GM19351 (cell line): Measurements from ENCODE around the gene ABTB2.

Experiments used
- ATAC-seq: cut with Tn5 transposase; IDR thresholded peaks from one replicate; pipeline ENCODE4 v1.9.1; 2021; ENCODE audit warnings: mild to moderate bottlenecking, moderate library complexity; ENCODE audit not compliant: unreplicated experiment

Gene ABTB2

DNA sequence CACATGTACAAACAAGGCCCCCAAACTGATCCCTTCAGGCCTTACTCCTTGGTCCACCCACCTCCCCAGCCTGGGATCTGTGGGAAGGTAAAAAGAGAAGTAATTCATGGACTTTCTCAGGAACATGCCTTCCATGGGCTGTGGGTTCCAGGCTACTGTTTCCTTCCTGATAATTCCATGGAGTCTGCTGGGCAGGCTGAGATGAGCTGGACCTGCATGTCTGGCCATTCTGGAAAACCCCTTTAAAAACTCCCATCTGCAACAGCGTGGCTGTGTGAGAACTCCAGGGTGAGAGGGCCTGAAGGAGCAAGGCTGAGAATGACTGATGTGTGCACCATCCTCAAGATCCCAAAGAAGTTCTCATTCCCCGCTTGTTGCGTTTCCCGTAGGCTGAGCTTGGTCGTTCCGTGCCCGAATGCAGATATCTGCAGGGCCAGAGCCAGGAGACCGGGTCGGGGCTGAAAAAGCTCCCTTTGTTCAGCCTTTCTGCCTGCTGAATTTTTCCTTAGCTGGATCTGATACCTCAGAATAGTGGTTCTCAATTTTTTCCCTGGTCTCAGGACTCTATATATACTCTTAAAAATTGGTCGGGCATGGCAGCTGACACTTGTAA, 179.5 kb downstream of the ABTB2 start:
- no peak for ATAC-seq

- no peak for ATAC-seq
These were observed 181.0 kb downstream of the ABTB2 start for GRCh38 chr11:34176751-34177209.

- no peak for ATAC-seq
These were observed 182.4 kb downstream of the ABTB2 start for GRCh38 chr11:34175284-34176019.

- ATAC-seq = peak; percentile 90
These were observed 183.3 kb downstream of the ABTB2 start for GRCh38 chr11:34174412-34175041.

DNA sequence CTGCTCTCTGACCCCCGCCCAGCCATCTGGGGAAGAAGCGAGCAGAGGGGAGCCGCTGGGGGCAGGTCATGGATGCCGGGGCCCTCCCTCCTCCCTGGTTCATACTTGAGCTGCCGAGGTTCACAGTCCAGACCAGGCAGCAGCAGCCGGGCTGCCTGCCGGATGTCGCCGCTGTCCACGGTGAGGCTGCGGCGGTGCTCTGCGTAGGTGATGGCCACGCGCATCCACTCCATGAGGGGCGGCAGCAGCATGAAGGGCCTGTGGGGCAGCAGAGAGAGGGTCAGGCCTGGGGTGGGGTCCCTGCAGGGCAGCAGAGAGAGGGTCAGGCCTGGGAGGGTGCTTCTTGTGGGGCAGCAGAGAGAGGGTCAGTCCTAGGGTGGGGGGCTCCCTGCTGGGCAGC, 184.8 kb downstream of the ABTB2 start:
- ATAC-seq = no peak

DNA sequence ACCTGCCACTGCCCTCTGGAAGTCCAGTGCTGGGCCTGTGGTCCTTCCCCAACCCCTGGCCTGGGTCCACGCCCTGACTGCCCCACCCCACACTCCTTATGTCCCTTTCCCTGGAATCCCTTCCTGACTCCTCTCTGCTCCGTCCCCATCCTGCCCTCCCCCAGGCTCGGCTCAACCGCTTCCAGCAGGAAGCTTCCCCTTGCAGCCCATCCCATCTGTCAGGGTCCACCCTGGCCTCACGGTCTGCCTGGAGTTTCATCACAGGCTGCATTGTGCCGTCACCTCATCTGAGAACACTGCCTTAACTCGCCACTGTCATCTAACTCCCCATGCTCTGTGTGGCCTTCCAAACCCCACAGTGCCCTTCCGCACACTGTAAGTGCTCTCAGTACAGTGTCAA, 188.1 kb downstream of the ABTB2 start:
- no peak for ATAC-seq

DNA sequence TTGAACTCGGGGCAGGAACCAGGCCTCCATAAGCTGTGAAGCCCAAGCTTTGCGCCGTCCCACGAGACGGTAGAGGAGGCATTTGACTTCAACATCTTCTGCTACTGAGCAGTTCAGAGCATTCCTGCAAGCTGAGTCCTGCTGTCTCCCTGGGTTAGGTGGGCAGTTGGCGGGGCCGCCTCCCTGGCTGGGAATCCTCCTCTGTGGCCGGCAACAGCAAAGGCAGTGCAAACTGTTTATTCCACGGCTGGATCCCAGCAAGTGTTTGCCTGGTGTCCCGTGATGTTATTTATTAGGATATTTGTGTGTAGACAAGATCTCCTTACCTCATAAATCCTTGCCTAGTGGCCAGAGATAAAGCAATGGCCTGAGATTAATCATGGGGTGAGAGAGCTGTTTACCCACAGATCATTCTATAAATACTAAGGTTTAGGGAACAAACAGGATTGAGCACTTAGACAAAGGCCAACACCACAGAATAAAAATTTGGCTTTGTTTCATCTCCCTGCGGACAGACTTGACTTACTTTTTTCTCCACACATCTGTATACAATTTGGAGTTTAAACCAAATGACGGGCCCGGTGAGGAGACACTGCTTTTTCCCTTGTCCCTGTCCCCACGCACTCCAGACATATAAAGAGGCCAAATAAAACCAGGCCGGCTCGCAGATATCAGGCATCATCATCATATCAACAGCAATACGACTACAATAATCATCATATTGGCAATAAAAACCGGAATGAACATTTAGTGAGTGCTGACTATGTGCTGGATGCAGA, 189.0 kb downstream of the ABTB2 start:
- ATAC-seq = no peak

DNA sequence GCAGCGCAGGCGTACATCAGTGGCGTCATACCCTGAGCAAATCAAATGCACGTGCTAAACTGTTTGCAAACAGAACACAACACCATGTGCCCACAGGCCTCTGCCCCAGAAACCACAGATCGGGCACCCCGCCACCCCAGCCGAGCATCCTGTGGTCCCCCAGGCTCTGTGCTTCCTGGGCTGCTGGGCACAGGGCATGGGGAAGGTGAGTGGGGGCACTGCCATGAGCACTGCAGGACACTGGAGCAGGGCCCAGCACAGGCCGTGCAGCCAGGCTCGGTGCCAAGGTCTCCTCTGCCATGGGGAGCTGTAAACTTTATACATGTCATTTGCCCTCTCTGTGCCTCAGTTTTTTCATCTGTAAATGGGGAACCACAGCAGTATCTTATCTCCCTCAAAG, 189.8 kb downstream of the ABTB2 start:
- ATAC-seq = no peak

- ATAC-seq = no peak
These were observed 190.7 kb downstream of the ABTB2 start for GRCh38 chr11:34166806-34167740.

DNA sequence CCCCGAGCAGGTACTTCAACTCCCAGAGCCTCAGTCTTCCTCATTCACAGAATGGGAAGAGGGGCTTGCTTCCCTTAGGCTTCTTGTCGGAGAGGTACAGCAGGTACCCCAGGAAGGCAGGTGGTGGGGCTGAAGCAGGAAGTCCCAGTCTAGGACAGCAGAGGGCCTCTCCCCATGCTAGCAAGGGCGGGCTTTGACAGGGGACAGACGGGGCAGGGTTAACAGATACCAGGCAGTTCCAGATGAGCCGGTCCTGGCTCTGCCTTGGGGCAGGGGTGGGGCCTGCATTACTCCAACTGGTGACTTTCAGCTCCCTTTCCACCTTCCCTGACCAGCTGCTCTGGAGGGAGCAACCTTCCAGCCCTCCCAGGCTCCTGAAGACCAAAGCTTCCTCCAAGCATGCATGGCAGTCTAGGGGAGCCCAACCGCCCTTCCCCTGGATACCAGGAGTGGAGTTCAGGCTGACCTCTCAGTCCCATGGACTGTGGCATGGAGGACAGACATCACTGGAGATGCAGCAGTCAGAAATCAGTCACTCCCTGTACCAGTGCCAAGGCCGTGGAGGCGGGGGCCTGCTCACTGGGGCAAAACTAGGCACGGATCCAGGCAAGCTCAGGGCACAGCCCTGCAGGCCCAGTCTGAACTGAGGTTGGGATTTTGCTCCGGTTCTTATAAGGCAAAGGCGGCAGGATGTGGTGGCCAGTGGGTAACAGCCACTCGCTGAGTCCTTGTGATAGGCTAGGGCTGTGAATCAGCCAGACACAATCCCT, 191.8 kb downstream of the ABTB2 start:
- no peak for ATAC-seq

- ATAC-seq = no peak
These were observed 192.7 kb downstream of the ABTB2 start for GRCh38 chr11:34165121-34165520.

DNA sequence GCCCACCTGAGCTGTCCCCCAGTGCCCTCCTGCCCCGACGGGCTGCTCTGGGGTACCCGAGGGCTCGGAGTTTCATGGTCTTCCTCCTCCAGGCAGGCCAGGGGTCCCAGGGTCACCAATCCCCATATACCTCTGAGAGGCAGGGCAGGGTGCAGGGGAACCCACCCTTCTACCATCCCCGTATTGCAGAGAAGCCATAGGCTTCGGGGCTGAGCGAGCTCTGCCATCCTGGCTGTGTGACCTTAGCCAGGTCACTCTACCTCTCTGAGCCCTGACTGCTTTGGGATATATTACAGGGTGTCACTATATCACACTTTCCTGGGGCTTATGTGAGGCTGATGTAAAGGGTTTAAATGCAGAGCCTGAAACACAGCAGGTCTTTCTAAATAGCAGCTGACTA, 195.0 kb downstream of the ABTB2 start:
- ATAC-seq = no peak

DNA sequence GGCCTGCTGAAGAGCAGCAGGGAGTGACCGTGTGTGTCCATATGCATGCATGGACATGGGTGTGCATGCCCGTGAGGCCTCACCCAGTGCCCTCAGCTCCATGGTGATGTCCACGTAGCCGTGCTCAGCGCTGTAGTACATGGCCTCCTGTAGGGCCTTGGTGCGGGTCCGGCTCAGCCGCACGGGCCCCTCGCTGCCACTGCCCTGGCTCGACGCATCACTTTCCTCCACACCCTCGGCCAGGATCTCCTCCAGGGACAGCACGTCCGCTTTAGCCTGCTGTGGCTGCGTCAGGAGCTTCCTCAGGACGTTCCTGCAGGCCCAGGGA, 195.4 kb downstream of the ABTB2 start:
- no peak for ATAC-seq

DNA sequence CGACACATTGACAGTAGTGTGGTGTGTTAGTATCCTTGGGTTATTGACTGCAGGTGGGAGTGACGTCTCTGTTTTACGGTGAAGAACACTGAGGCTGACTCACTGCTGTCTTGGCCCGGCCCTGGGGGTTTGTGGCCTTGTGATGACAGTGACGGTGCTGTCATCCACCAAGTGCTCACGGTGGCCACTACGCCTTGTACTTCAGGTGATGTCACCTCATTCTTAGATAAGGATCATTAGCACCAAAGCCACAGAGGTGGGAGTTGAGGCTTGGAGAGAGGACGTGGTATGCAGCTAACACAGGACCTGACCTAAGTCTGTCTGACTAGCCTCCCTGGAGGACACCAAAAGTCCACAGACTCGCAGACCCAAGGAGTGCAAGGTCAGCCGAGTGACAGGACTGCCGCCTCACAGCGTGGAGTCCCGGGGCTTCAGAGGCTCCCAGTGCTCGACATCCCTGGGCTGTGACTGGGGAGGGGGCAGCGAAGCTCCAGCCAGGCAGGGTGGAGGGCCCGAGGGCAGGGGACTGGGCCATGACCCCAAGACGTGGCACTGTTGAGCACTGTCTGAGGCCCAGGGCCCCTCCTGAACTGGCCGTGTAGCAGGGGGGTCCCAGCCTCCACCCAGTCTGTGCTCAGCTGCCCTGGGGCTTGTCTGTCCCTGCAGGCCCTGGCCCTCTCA, 195.9 kb downstream of the ABTB2 start:
- ATAC-seq = no peak

GRCh38 chr11:34161361-34161760, 196.4 kb downstream of the ABTB2 start:
- ATAC-seq = no peak

GRCh38 chr11:34160791-34161190, 197.0 kb downstream of the ABTB2 start:
- ATAC-seq = no peak

DNA sequence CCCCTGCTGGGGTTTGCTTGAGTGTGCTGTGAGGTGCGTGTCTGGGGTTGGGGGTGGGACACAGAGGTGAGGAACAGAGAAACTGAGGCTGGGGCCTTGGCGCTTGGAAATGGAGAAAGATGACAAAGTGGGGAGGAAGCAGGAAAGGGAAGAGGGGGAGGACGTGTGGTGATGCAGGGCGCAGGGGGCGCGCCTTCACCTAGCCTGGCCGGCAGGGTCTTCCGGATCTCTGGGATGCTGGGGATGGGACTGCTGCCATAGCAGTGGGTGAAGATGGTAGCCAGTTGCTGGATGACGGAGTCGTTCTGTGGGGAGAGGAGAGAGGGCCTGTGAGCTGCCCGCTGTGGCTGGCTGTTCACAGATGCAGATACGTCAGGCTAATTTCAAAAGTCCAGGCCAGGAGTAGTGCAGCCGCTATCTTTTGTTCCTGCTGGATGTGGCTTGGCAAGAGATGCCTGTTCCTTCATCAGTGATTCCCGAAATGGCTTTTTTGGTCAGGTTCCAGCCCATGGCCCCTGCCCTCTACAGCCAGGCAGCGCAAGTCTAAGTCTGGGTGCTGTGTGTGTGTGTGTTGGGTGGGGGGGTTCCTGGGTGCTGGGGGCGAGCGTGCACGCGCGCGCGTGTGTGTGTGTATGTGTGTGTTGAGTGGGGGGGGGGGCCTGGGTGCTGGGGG, 197.6 kb downstream of the ABTB2 start:
- ATAC-seq = no peak

GRCh38 chr11:34158661-34159060, 199.1 kb downstream of the ABTB2 start:
- ATAC-seq = no peak

DNA sequence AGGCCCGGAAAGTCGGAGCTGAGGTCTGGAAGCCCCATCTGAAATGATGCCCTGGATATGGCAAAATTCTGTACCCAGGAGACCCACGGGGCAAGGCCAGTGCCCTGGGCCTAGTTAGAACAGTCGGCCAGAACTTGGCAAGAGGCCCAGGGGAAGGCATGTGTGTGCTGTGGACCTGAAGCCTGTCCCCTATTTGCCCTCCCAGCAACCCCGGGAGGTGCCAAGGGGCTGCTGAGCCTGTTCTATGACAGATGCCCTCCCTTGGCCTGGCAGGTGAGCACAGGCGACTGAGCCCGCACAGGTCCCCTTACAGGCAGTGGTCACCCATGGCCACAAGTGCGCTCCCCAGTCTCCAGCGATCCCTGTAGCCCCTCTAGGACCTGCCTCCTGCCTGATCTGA, 200.6 kb downstream of the ABTB2 start:
- no peak for ATAC-seq
